ENCODE data around the gene BPIFB3.

The BPIFB3 gene, protein sequence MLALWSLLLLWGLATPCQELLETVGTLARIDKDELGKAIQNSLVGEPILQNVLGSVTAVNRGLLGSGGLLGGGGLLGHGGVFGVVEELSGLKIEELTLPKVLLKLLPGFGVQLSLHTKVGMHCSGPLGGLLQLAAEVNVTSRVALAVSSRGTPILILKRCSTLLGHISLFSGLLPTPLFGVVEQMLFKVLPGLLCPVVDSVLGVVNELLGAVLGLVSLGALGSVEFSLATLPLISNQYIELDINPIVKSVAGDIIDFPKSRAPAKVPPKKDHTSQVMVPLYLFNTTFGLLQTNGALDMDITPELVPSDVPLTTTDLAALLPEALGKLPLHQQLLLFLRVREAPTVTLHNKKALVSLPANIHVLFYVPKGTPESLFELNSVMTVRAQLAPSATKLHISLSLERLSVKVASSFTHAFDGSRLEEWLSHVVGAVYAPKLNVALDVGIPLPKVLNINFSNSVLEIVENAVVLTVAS

DNA sequence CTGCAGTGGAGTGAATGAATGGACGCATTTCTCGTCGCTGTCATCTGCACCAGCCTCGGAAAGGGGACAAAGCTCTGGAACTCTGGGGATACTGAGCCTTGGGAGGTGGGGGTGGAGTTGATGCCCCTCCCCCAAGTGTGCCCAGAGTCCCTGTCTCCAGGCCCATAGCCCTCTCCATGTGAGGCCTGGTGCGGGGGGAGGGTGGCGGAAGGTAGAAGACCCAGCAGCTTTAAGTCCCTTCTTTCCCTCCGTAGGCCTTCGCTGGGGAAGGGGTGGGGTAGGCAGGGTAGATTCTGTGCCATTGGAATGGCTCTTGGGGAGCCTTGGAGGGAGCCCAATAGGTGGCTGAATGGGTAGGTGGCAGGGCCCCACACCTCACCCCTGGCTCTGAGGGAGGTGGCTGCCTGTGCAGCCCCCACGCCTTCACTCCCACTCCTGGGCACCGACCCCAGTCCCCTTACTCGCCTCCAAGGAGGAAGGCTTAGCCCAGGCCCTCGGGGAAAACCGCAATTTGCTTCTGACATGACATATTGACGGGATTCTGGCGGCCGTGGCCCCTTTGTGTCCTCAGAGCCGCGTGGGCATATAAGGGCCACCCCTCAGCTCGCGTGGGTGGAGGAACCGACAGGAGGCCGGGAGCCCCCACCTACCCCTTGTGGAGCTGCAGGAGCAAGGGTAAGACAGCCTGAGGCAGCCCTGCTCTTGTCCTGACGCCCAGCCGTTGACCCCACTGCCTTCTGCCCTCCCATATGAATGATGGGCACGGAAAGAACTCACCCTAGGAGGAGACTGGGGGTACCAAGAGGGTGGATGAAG lies at the start of gene BPIFB3:
Gene BPIFB3, plus strand, starts transcription at position 613 of the 816 bp plus-strand sequence. CDS start 1,533 bp downstream, outside the sequence.
- no peak for FAIRE-seq

DNA sequence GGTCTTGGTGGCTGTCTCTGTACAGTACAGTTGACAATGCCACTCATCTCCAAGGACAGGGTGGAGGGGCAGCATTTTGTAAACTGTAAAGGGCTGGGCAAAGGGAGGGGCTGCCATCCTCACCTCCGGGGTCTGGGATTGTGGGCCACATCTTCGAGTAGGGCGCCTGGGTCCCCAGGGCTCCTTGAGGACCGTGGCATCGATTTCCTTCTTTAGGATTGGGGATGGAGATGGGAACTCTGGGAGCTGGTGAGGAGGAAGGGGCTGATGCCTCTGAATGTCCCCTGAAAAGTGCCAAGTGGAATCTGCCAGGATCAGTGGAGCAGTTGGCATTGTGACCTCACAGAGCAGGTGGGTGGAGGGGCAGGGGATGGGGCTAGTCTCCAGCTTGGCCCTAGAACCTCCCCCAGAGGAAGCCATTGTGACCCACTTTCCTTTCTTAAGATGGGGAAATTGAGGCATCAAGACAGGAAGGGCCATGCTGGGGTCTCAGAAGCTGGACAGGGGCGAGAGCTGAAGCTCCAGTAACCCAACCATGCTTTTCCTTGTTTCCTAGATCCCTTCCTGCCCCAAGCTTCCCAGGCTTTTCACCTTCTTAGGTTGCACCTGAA lies 49.5 kb upstream of the BPIFB3 start, which contains the start of gene SUN5:
Gene SUN5, minus strand, starts transcription at position 293 of the 611 bp plus-strand sequence. Its CDS starts 93 bp downstream, at position 200.
- DNase-seq (ENCODE audit: insufficient read length, low spot score), result no peak

More for the DNA sequence above, at the start of gene BPIFB3:
- no peak for DNase-seq (ENCODE audit: insufficient read length, low spot score)

DNA sequence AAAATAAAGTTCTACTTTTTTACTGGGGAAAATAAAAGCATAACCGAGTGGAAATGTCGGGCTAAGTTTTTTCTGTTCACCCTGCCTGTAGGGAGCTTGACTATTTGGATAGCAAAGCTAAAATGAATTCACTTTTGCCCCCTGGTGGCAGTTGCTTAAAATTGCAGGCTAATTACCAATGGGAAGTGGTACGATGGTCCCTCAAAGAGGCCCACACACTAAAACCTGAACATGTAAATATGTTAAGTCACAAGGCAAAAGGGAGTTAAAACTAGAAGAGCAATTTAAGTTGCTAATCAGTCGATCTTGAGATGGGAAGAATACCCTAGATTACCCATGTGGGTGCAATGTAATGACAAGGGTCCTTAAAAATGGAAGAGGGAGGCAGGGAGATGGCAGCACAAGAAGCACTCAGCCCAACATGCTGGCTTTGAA lies 48.6 kb upstream of the BPIFB3 start:
- DNase-seq (ENCODE audit: insufficient read length, low spot score) (no peak), FAIRE-seq (no peak)

More for the DNA sequence above, 49.5 kb upstream of the BPIFB3 start, which contains the start of gene SUN5:
- no peak for FAIRE-seq

DNA sequence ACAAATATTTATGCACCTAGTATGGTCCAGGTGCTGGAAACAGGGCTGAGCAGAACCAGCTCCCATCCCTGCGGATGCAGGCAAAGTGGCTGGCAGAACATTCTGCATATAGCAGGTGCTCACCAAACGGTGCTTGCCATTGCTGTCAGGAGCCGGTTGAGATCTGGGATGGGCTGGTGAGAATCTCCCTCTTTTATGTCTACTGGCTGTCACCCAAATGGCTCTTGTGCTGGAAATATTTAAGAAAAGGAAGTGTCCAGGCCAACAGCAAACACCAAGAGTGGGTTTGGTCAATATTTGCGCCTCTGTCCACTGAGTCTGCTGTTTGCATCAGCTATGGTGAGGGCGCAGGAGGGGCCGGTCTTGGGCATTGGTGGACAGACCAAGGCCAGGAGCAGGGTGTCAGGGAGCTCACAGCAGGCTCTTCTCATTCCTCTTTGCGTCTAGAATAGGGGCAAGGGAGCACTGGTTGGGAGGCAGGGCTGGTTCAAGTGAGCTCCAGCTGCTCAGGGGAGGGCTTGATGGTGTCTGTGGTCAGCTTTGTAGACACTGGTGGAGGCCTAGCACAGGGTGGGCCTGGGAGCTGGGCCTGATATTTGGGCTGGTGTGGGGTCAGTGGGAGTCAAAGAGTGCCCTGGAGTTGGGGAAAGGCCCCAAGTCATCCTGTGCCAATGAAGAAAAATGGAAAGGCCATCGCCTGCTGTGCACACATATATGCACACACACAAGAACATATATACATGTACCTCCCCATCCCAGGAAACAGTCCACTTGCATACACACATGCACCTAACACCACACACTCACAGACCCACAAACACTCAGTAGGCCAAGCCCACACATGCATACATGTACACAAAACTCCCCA lies 47.6 kb upstream of the BPIFB3 start:
- no peak for DNase-seq (ENCODE audit: insufficient read length, low spot score)
- FAIRE-seq, result peak; percentile 44

DNA sequence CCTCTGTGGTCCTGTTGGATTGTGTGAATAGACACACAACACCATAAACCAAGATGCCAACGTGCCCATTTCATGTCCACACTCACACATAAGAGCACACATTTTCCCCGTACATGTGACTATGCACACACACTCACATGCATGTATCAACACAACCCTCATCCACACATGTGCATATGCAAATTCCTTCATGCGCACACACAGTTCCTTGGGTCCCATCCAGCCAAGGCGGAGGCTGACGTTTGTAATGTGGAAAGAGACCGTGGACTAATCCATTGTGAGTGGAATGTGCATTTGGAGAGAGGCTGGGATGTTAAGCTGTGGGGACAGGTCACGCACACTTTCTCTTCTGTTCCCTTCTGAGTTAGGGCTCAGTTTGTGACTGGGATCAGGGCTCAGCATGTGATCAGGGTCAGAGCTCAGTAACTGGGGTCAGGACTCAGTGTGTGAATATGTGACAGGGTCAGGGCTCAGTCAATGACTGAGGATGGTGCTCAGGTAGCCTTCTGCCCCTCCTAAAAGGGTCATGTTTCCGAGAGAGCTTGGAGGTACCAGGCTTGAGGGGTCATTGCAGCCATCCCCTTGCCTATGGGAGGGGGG lies 46.8 kb upstream of the BPIFB3 start:
- FAIRE-seq (no peak), DNase-seq (ENCODE audit: insufficient read length, low spot score) (no peak)

DNA sequence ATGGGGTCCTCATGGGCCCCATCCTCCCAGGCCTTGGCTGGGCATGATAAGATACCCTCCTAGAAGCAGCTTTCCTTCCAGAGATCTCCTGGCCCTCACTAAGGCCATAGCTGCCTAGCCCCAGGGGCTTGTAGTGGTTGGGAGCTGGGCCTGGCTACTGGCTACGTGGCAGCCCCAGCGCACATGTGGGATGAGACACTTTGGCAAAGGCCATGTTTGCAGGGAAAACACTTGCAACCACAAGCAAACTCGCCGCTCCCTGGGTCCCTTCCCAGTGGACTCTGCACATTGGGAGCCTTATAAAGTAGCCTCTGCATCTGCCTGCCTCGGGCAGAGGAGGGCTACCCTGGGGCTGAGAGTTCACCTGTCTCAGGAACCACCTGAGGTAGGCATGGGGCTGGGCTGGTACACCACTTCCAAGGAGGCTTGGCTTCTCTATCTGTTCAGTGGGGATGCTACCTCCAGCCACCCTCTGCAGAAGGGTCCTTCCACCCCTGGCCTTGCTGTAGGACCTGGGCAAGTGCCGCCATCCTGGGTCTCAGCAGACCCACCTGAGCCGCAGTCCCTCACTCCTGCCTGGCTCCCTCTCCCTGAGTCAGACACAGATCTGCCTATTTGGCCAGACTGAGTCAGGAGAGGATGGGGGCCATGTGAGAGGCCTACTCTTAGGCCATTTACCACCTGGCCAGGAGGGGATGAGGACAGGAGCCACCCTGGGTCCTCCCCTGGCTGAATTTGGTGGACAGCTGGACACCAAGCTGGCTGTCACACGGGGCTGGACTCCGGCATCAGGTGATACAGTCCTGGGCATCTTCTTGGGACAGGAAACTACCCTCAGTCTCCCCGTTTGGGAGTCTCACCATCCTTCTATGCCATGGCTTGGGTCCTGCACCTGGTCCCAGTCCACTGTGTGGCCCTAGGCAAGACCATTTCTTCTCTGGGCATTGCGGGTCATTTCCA lies 46.0 kb upstream of the BPIFB3 start, which contains the start of gene BPIFB2:
Gene BPIFB2, plus strand, starts transcription at position 329 of the 960 bp plus-strand sequence. CDS start 871 bp downstream, outside the sequence.
- no peak for FAIRE-seq
- no peak for DNase-seq (ENCODE audit: insufficient read length, low spot score)

DNA sequence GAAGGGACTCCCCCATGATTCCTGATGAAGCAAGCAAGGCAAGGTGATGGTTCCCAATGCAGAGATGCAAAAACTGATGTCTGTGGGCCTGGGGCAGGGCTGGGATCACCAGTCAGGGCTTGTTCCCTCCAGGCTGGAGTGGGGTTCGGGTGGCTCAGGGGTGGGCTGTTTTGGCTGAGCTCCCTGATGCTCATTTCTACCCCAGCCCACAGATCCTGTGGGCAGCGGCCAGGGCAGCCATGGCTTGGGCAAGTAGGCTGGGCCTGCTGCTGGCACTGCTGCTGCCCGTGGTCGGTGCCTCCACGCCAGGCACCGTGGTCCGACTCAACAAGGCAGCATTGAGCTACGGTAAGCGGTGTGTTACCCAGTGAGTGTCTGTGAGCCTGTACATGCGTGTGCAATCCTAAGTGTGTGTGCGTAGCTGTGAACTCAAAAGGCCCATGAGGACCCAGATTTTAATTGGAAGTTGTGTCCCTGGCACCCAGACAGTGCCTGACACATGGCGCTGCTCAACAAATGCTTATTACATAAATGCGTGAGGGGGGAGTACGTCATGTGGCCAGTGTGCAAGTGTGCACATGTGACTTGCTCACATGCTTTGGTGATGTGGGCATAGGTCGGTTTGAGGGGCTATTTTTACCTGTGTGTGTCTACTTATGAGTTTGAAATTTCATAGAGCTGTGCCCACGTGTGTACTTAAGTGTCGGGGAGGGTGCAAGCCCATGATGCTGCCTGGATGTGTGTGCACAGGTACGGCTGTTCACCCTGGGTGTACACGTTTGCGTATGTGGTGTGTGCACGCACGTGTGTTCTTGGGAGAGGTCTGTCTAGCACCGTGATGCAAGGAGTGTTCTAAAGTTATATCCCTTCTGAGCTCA lies 45.1 kb upstream of the BPIFB3 start:
- DNase-seq (ENCODE audit: insufficient read length, low spot score) (no peak), FAIRE-seq (peak; percentile 28)

DNA sequence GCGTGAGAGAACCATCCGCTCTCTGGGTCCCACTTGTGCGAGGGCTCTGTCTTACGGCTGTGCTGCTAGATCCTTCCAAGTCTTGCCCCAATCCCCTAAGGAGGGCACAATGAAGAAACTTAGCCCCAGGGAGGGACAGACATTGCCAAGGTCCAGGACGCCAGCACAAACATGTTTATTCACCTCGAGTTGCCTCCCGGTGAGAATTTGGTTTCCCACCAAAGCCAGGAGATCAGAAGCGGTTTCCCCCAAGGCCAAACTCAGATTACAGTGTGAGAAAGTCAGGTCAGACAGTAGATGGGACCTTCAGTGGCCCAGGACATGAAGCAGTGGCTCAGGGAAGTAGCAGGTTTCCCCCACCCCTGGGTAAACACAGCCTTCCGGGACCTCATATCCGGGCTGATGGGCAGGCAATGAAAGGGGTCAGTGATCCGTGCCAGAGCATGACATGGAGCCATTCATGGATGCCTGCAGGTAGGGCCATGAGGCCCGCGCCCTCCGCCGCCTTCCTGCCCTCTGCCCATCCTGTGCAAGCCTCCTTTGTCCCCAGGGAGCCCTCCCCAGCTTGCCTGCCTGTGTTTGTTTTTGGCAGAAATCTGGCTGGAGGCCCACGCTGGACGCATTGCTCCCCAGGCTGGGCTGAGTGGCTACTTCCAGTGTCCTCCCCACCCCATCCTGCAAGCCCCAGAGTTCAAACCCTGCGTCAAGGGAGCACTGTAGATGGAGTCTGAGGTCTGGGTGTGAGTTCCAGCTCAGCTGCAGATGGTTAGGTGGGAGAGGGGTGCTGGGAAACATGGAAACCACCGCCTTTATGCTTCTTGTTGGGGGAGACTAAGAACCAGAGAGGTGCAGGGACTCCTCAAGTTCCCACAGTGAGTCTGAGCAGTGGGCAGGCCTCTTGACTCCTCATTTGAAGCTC lies 44.2 kb upstream of the BPIFB3 start:
- FAIRE-seq, result no peak
- DNase-seq (ENCODE audit: insufficient read length, low spot score), result no peak

DNA sequence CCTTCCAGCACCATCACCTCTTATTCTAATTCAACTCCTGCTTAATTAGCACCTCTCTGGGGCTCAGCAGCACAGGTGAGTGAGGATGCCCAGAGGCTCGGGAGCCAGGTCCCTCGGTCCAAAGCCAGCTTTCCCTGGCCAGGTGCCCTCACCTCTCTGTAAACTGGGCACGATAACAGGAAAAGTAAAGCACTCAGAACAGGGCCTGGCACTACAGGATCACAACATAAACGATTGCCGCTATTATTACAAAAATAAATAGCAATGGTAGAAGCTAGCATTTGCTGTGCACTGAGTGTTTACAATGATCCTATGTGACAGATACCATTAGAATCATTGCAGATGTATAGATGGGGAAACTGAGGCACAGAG lies 43.6 kb upstream of the BPIFB3 start:
- FAIRE-seq (no peak), DNase-seq (ENCODE audit: insufficient read length, low spot score) (no peak)

DNA sequence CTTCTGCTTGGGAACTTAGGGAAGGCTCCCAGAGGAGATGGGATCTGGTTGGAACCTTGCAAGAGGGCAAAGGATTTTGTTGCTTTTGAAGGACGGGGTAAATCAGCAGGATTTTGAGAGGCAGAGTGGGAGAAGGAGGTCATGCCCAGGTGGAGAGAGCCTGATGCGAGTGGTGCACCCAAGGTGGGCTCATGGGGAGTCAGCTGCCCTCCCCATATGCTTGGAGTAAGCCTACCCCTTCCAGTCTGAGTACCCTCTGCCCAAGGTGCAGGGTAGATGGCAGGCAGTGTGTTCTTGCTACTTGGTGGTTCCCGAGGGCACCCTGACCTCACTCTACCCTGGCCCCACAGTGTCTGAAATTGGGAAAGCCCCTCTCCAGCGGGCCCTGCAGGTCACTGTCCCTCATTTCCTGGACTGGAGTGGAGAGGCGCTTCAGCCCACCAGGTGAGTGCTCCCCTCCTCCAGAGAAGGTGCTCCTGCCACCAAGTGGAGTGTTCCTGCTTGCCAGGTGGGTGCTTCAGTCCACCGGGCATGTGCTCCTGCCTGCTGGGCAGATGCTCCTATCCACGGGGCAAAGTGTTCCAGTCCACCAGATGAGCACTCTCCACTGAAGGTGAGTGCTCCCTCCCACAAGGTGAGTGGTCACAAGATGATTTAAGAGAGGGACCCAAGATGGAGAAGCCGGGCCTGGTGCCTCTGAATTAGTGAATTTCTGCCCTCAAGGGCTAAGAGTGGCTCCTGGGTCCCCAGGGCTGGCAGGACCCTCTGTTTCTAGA lies 42.8 kb upstream of the BPIFB3 start:
- FAIRE-seq, result peak; percentile 28

DNA sequence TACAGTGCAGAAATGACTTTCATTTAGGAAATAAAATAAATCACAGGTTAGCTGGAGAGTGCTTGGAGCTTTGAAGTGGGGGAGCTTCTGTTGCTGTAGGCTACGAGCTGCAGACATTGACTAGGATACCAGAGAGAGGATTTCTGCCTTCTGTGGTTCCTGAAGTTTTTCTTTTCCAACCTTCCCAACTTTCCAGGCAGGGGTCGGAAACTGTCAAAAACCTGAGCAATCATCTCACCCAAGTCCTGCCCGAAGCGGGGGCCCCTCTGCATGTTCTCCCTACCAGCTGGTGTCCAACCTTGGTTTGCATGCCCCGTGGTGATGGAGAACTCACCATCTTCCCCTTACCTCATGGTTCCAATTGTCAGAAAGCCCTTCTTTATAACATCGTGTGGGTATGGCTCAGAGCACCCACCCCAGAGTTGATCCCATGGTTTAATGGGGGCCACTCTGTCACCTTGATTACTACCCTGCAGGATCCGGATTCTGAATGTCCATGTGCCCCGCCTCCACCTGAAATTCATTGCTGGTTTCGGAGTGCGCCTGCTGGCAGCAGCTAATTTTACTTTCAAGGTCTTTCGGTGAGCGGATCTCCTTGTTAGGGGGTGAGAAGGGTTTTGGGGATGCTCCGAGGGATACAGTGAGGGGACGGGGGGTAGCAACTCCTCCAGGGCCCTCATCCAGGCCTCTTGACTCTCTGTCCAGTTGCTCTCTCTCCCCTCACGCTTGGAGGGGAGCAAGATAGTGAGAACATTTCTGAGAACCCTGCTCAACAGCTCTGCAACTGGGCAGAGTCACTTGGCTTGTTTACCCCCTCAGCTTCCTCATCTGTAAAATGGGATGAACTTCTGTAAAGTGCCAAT lies 41.1 kb upstream of the BPIFB3 start:
- FAIRE-seq (no peak), DNase-seq (ENCODE audit: insufficient read length, low spot score) (no peak)

More for the DNA sequence above, 42.8 kb upstream of the BPIFB3 start:
- DNase-seq (ENCODE audit: insufficient read length, low spot score), result no peak

DNA sequence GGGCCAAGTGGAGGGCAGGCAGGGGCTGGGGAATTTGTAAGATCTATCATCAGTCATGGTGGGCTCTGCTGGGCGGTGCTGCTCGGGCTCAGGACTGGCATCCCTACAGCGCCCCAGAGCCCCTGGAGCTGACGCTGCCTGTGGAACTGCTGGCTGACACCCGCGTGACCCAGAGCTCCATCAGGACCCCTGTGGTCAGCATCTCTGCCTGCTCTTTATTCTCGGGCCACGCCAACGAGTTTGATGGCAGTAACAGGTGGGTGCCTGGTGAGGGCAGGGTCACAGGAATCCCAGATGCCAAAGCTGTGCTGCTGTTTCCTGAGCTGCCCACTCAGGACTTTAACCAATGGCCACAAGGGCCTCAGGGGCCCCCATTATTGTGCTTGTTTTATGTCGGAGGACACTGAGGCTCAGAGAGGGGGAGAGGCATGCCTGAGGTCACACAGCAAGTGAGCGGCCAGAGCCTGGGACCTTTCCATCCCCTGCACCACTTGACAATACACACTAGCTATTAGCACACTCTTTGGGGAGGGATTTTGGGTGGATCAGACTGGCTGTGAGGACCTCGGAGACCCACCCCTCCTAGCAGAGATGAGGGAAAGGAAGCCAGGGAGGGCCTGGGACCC lies 39.9 kb upstream of the BPIFB3 start:
- DNase-seq (ENCODE audit: insufficient read length, low spot score), result no peak

DNA sequence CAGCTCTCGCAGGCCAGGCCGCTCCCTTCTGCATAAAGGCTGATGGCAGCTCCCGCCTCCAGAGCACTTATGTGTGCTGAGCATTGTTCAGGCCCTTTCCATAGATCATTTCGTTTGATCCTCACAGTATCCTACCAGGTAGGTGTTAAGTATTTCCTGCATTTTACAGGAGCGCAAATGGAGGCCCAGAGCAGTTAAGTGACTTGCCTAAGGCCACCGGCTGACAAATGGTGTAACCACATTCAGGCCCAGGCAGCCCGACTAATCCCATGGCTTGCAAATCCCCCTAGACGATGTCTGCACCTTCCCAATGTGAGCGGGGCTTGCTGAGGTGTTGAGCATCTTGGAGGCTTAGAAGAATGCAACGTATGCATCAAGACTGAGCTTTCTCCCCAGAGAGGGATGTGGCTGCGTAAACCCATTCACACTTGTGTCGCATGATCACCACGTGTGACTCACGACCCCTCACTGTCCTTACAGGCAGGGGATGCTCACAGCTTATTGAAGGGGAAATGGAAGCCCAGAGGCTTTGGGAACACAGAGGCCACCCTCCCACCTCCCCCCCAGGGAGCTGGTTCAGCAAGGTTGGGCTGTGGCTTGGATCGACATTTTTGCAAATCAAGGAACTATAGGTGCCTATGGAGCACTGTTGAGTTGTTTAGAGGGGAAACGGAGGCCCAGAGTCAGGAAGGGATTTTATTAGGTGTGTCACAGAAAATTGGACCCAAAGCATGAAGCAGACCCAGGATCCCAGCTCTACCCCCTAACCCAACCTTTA lies 39.2 kb upstream of the BPIFB3 start:
- FAIRE-seq (peak; percentile 28), DNase-seq (ENCODE audit: insufficient read length, low spot score) (no peak)

More for the DNA sequence above, 39.9 kb upstream of the BPIFB3 start:
- no peak for FAIRE-seq

Measured in HTR-8/SVneo (cell line).